Smooth muscle cell of the brain vasculature (primary cell): ENCODE results near the gene PAX2.

ENCODE experiments used
- DNase-seq: peaks from one replicate; pipeline ENCODE4 v3.0.0-alpha.2; 2012; ENCODE audit warnings: low read depth, low spot score

Gene PAX2

DNA sequence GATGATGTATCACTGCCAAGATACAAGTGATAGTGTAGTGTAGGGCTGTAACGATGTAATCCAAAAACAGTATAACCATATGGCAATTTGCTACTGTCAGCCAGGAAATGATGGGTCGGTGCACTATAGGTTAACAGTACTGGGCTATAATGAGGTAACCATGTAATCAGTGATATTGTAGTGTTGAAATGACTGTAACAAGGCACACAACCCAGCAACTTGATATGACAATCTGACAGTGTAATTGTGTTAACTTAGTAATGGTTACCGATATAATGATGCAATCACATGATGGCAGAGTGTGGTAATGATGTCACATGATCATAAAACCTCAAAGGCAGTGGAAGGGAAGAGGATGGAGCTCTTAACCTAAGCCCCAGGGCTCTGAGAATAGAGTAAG, 93.6 kb downstream of the PAX2 start:
- no peak for DNase-seq

GRCh38 chr10:100841528-100841927, 96.1 kb downstream of the PAX2 start:
- no peak for DNase-seq

GRCh38 chr10:100847440-100847839, 102.1 kb downstream of the PAX2 start:
- DNase-seq: no peak

- DNase-seq: no peak
Observed at GRCh38 chr10:100848770-100849169, 103.4 kb downstream of the PAX2 start.

- DNase-seq: no peak
Observed at GRCh38 chr10:100858261-100858660, 112.9 kb downstream of the PAX2 start.

DNA sequence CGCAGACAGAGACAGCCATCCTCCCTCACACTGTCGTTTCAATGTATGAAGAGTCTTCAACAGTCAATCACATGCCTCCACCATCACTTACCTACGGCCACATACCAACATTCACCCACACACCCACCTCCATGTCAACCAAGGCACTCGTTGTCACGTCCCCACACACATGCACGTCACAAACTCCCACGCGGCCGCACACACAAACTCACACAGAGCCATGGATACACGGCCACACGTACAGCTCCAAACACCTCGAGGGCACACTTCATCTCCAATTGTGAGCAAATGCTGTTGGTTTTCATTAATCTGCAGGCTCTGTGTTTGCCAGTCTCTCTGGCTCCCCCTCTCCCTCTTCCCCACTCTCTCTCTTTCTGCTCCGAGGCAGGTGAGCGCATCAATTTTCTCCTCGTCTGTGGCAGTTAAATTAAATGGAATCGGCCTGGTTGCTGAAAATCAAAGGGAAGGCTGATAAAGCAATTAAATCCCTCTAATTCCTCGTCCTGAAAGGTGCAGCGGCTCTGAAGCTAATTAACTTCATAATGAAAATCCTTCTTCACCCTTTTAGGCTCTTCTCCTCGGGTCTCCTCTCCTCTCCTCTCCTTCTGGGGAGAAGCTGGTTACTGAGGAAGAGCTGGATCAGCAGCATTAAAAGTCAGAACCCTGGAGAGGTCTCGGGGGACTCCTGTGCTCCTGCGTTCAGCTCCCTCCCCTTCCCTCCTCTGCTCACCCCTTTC, 113.5 kb downstream of the PAX2 start:
- no peak for DNase-seq

GRCh38 chr10:100859484-100859763, 114.0 kb downstream of the PAX2 start:
- no peak for DNase-seq

DNA sequence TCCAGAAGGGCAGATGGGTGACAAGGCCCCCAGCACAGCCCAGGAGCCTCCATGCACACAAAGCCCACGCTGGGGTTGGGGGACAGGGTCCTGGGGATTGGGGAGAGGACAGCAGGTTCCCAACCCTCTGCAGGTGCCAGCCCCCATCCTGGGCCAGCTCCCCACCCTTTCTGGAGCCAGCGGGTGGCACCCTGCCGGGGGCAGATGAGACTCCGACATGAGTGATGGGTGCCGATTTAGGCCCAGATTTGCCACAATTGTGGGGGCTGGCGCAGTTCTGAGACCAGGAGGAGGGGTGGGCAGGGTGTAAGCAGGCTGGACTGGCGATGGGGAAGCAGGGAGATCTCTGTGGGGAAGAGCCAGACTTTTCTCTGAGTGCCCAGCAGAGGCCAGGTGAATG, 118.1 kb downstream of the PAX2 start:
- DNase-seq: no peak

GRCh38 chr10:100864036-100864885, 118.9 kb downstream of the PAX2 start:
- DNase-seq: no peak

GRCh38 chr10:100864978-100865377, 119.6 kb downstream of the PAX2 start:
- DNase-seq: no peak

GRCh38 chr10:100866010-100866409, 120.6 kb downstream of the PAX2 start:
- DNase-seq: no peak

- DNase-seq: no peak
Observed at GRCh38 chr10:100866575-100867098, 121.3 kb downstream of the PAX2 start.

GRCh38 chr10:100867261-100867963, 122.0 kb downstream of the PAX2 start:
- no peak for DNase-seq

GRCh38 chr10:100868382-100868781, 123.0 kb downstream of the PAX2 start:
- no peak for DNase-seq

DNA sequence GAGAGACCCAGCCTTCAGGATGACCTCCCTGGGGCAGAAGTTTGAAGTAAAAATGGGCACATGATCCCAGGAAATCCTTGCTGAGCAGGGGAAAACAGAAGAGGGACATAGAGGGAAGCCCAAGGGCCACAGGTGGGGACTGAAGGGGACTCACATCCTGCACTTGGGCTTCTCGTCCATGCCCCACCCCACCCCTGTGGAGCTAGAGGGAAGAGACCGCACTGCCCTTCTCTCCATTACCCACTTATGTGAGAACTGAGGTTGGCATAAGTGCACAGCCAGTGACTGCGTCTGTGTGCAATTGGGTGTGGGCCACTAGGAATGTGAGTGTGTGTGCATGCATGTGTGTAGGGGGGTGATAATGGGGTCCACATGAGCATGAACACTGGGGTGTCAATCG, 124.0 kb downstream of the PAX2 start:
- no peak for DNase-seq

DNA sequence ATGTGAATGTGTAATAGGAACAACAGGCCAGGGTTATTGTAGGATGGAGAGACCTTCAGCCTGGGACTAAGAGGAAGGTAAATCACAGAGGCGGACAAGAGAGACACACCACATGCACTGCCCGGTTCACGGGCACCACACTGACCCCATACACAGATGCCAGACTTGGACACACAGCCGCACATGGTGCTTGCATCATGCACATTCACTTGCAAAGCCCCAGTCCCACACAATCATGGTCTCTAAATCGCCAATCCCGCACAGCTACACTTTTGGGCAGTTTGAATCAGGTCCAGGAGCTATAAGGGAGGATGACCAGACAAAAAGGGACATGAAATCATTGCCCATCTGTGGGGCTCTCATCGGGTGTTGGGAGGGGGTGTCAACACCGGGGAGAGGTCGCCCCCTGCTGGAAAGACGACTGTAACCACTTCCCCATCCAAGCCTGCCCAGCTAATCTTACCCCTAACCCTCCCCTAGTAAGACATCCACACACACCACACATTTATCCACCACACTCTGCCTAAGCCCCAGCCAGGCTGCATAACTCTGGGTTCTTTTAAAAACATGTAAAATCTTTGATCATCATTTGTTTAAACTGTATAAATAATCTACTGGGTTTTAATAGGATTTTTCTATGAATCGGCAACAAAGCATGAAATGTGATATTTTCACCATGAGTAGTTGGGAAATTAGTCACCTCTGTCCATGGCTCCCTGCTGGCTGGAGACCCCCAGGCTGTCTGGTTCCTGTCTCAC, 126.8 kb downstream of the PAX2 start:
- DNase-seq: no peak

- no peak for DNase-seq
Observed at GRCh38 chr10:100873146-100873826, 127.9 kb downstream of the PAX2 start.

DNA sequence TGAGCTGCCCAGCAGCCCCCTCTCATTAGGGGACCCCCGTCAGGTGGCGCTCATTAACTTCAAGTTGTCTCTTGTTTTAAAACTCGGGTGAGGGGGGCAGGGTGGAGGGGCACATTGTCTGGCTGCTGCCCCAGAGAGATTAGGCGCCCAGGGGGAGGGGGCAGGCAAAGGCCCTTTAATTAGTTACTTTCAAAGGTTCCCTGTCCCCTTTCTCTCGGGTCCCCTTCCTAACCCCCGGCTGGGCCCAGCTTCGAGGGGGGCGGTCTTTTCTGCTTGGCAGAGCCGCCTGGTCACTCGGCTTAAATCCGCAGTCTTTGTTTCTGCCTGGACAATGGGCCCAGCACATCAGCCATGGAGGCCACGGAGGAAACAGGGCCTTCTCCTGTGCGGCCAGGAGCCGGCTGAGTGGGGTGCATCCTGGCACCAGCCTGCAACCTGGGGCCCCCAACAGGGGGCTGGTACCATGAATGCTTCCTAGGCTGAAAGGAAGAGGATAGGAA, 128.5 kb downstream of the PAX2 start:
- DNase-seq: no peak

GRCh38 chr10:100874702-100875483, 129.5 kb downstream of the PAX2 start:
- no peak for DNase-seq
